GM21526 (cell line): Measurements from ENCODE around the gene GRIA4.
"Not testable (repeated sequence)": the region's sequence is repeated elsewhere in the genome, so short reads cannot be mapped to it uniquely, and the experiment has no call there.

Experiments used
- ATAC-seq: cut with Tn5 transposase; IDR thresholded peaks from one replicate; pipeline ENCODE4 v1.9.1; 2021; ENCODE audit warnings: moderate library complexity; ENCODE audit not compliant: unreplicated experiment, low FRiP score

GRIA4 gene

GRCh38 chr11:105783216-105783615 is 173.3 kb downstream of the GRIA4 start:
- ATAC-seq, result no peak

- ATAC-seq, result not testable (repeated sequence)
Observed at GRCh38 chr11:105785850-105786249, 176.0 kb downstream of the GRIA4 start.

GRCh38 chr11:105786741-105787140 is 176.9 kb downstream of the GRIA4 start:
- no peak for ATAC-seq

- no peak for ATAC-seq
Observed at GRCh38 chr11:105789579-105790420, 179.9 kb downstream of the GRIA4 start.

- no peak for ATAC-seq
Observed at GRCh38 chr11:105790840-105791239, 181.0 kb downstream of the GRIA4 start.

GRCh38 chr11:105793092-105793491 is 183.2 kb downstream of the GRIA4 start:
- no peak for ATAC-seq

- ATAC-seq, result no peak
Observed at GRCh38 chr11:105799263-105799662, 189.4 kb downstream of the GRIA4 start.

GRCh38 chr11:105799728-105800462 is 190.0 kb downstream of the GRIA4 start:
- ATAC-seq, result no peak

GRCh38 chr11:105802390-105802789 is 192.5 kb downstream of the GRIA4 start:
- no peak for ATAC-seq

GRCh38 chr11:105811242-105811641 is 201.4 kb downstream of the GRIA4 start:
- no peak for ATAC-seq

- ATAC-seq, result no peak
Observed at GRCh38 chr11:105821372-105821771, 211.5 kb downstream of the GRIA4 start.

- ATAC-seq, result no peak
Observed at GRCh38 chr11:105821781-105822180, 211.9 kb downstream of the GRIA4 start.

GRCh38 chr11:105823495-105824033 is 213.7 kb downstream of the GRIA4 start:
- ATAC-seq, result no peak

- no peak for ATAC-seq
Observed at GRCh38 chr11:105824457-105825013, 214.7 kb downstream of the GRIA4 start.

- no peak for ATAC-seq
Observed at GRCh38 chr11:105825141-105825540, 215.3 kb downstream of the GRIA4 start.

- no peak for ATAC-seq
Observed at GRCh38 chr11:105827906-105828305, 218.0 kb downstream of the GRIA4 start.

- ATAC-seq, result peak; percentile 99
Observed at GRCh38 chr11:105829084-105829483, 219.2 kb downstream of the GRIA4 start.

GRCh38 chr11:105834461-105834860 is 224.6 kb downstream of the GRIA4 start:
- ATAC-seq, result no peak

GRCh38 chr11:105838668-105839384 is 229.0 kb downstream of the GRIA4 start:
- ATAC-seq, result peak; percentile 71

GRCh38 chr11:105840391-105840790 is 230.5 kb downstream of the GRIA4 start:
- no peak for ATAC-seq

- ATAC-seq, result no peak
Observed at GRCh38 chr11:105852403-105852802, 242.5 kb downstream of the GRIA4 start.
